ENCODE results near the gene RALY. TPM values are rescaled to one million over a fixed set of nuclear protein-coding genes. Genes with fewer than 3 reads are reported as not detected.

RALY gene
- total and polyA plus RNA-seq, 10 of the 15 experiments (the other 5 are each of a cell fraction or from before 2014, with no cell fraction given) = 1.2 to 246 (median 137) TPM

- Histone ChIP-seq H3K9ac (ENCODE audit: control insufficient read depth, insufficient read depth, low read length) (no peak overlapping the region), H3K4me1 (ENCODE audit: control insufficient read depth, insufficient read depth, low read length) (peaks cover 30% of the 10 kb centered on the region), H3K79me2 (ENCODE audit: control insufficient read depth, insufficient read depth, low read length) (peaks cover 89% of the 10 kb centered on the region), H3K4me3 (no peak overlapping the region), H3K27me3 (replicated peaks in 1 of 2; ENCODE audit: control insufficient read depth in 2 of 2, insufficient read depth in 2 of 2, low read length in 1 of 2) (no peaks in the 10 kb centered on the region), H4K20me1 (ENCODE audit: control insufficient read depth, insufficient read depth) (peaks cover 8% of the 10 kb centered on the region), H3K4me2 (ENCODE audit: control insufficient read depth, insufficient read depth) (no peak overlapping the region), H3K36me3 (ENCODE audit: control insufficient read depth in 2 of 2, insufficient read depth in 2 of 2, low read length in 1 of 2) (peaks cover 0 to 5% of the 10 kb centered on the region in 2 experiments; a peak in 3 of 4 replicates), H3K27ac (ENCODE audit: control insufficient read depth, insufficient read depth) (no peak overlapping the region), H2AFZ (ENCODE audit: control insufficient read depth, low read depth, low read length) (no peak overlapping the region), H3K9me3 (replicated peaks; ENCODE audit: control insufficient read depth, insufficient read depth, low read length) (no peaks in the 10 kb centered on the region)
- CTCF ChIA-PET = interaction anchor here (0.8 to 1.6 kb wide), 2 partner anchors 12 to 102 kb away, joined by 3 to 4 read pairs; no protein-coding TSS in a partner anchor
- no TSS peak for BruUV-seq (replicated peaks)
- RAD21 ChIA-PET (ENCODE audit: unreplicated experiment) = no interaction called here
- POLR2A ChIA-PET = interaction anchor here (0.6 kb wide), 1 partner anchor 98 kb away, joined by 5 read pairs; no protein-coding TSS in a partner anchor
- TF ChIP-seq IRF5 (IDR thresholded peaks at IDR 0.05; ENCODE audit: borderline replicate concordance) (no peak), RFX5 (IDR thresholded peaks at IDR 0.05; ENCODE audit: low read depth, low read length) (no peak), SMAD1 (IDR thresholded peaks at IDR 0.05; ENCODE audit: low read depth, partially characterized antibody) (no peak), BHLHE40 (IDR thresholded peaks at IDR 0.05; ENCODE audit: borderline replicate concordance in 1 of 2, low read depth in 2 of 2, low read length in 1 of 2) (no peak), FOXK2 (IDR thresholded peaks at IDR 0.05) (no peak), CHD4 (IDR thresholded peaks at IDR 0.05) (no peak), PRDM15 (CRISPR knock-in tag; IDR thresholded peaks at IDR 0.05) (no peak), CBX5 (IDR thresholded peaks at IDR 0.05; ENCODE audit: low read depth) (no peak), BACH1 (IDR thresholded peaks at IDR 0.05; ENCODE audit: borderline replicate concordance) (no peak), HSF1 (IDR thresholded peaks at IDR 0.05; ENCODE audit: low read depth, low read length) (no peak), MEF2B (IDR thresholded peaks at IDR 0.05; ENCODE audit: partially characterized antibody, poor library complexity, severe bottlenecking) (no peak)
- SMC1A ChIA-PET (ENCODE audit: uncharacterized antibody, unreplicated experiment) = interaction anchor here (1.0 kb wide), 1 partner anchor 9 kb away, joined by 3 read pairs; no protein-coding TSS in a partner anchor
- ATAC-seq (no peak), DNase-seq (ENCODE audit: low read depth, low spot score) (no peak), FAIRE-seq (no peak)
- WGBS (ENCODE audit: insufficient coverage, insufficient replicate concordance, low lambda C conversion rate, missing lambda C conversion rate) = 92% methylated on average over 5 of the region's 5 CpGs
- intact Hi-C loops (cut with micrococcal nuclease; ENCODE audit: unreplicated experiment) = no loop called here
- in situ Hi-C loops (cut with MboI) = no loop called here
Observed at GRCh38 chr20:34016736-34017135, 23.0 kb downstream of the RALY start.

Measured in GM12878 (cell line).